Dermis blood vessel endothelial cell (primary cell): Measurements from ENCODE around the gene RNF151. TPM values are rescaled to one million over a fixed set of nuclear protein-coding genes. Genes with fewer than 3 reads are reported as not detected.
"Not testable (repeated sequence)": the region's sequence is repeated elsewhere in the genome, so short reads cannot be mapped to it uniquely, and the experiment has no call there.

ENCODE experiments used
- DNase-seq: peaks from one replicate; pipeline ENCODE4 v3.0.0; 2010
- total RNA-seq: library from RNA; depleted of rRNA; stranded (reverse); fragments of >200 nt; gene quantifications from 2 replicates; pipeline ENCODE4 v1.2.3, GENCODE V29; 2014

Gene RNF151
- not detected in 2 replicates for total RNA-seq

GRCh38 chr16:1966460-1966859 lies at the start of gene RNF151:
TSS of gene RNF151 (plus strand) at chr16:1966856. CDS start at chr16:1966882, 26 bp downstream.
- no peak for DNase-seq

- no peak for DNase-seq
Observed at GRCh38 chr16:1917056-1917664, 49.5 kb upstream of the RNF151 start.

- DNase-seq: no peak
Observed at GRCh38 chr16:1917665-1918350, 48.8 kb upstream of the RNF151 start.

- DNase-seq: no peak
Observed at GRCh38 chr16:1918351-1919326, 48.0 kb upstream of the RNF151 start, which contains the start of gene HS3ST6. TSS of gene HS3ST6 (minus strand) at chr16:1918415. CDS start at chr16:1918323, 92 bp downstream.

- no peak for DNase-seq
Observed at GRCh38 chr16:1919327-1919998, 47.2 kb upstream of the RNF151 start.

- DNase-seq: not testable (repeated sequence)
Observed at GRCh38 chr16:1920122-1920521, 46.5 kb upstream of the RNF151 start.

GRCh38 chr16:1920727-1921171 lies 45.9 kb upstream of the RNF151 start:
- peak; percentile 33 for DNase-seq

- no peak for DNase-seq
Observed at GRCh38 chr16:1922357-1922756, 44.3 kb upstream of the RNF151 start.

GRCh38 chr16:1923299-1924034 lies 43.2 kb upstream of the RNF151 start:
- peak; percentile 19 for DNase-seq

GRCh38 chr16:1924095-1924494 lies 42.6 kb upstream of the RNF151 start:
- no peak for DNase-seq

- DNase-seq: no peak
Observed at GRCh38 chr16:1926271-1926670, 40.4 kb upstream of the RNF151 start.

GRCh38 chr16:1929105-1929504 lies 37.6 kb upstream of the RNF151 start:
- DNase-seq: peak; percentile 32

- DNase-seq: peak; percentile 89
Observed at GRCh38 chr16:1929578-1930337, 36.9 kb upstream of the RNF151 start.

GRCh38 chr16:1930338-1930720 lies 36.3 kb upstream of the RNF151 start:
- no peak for DNase-seq

GRCh38 chr16:1932050-1933028 lies 34.3 kb upstream of the RNF151 start:
- no peak for DNase-seq

GRCh38 chr16:1933097-1933661 lies 33.5 kb upstream of the RNF151 start:
- DNase-seq: no peak

- no peak for DNase-seq
Observed at GRCh38 chr16:1936945-1937479, 29.6 kb upstream of the RNF151 start.

GRCh38 chr16:1938316-1938715 lies 28.3 kb upstream of the RNF151 start:
- no peak for DNase-seq

GRCh38 chr16:1938910-1939309 lies 27.7 kb upstream of the RNF151 start:
- no peak for DNase-seq
